Stimulated activated naive CD8-positive, alpha-beta T cell treated with anti-CD3 and anti-CD28 coated beads, Interleukin-15, amount 100 ng/mL, for 72 hours (primary cell): ENCODE data around the gene MYRIP.
"Not testable (repeated sequence)": the region's sequence is repeated elsewhere in the genome, so short reads cannot be mapped to it uniquely, and the experiment has no call there.

Source experiments
- ATAC-seq: fragments of 150-1000 bp; cut with Tn5 transposase; 2 replicates; pipeline ENCODE4 v1.10.0; 2021; ENCODE audit warnings: mild to moderate bottlenecking, moderate library complexity
- DNase-seq, 2 donors: peaks; one replicate each; pipeline ENCODE4 v3.0.0; 2021 to 2022
- H3K27ac Mint-ChIP-seq, 2 donors: one replicate each; pipeline ENCODE4 v1.8.0; 2022; ENCODE audit warnings: mild to moderate bottlenecking in 2 of 2, mixed read lengths in 2 of 2, moderate library complexity in 2 of 2
- H3K27me3 Mint-ChIP-seq: one replicate; pipeline ENCODE4 v1.8.0; 2022; ENCODE audit warnings: mixed read lengths
- H3K4me1 Mint-ChIP-seq: one replicate; pipeline ENCODE4 v1.8.0; 2022; ENCODE audit warnings: mild to moderate bottlenecking, mixed read lengths
- H3K4me3 Mint-ChIP-seq, 2 donors: one replicate each; pipeline ENCODE4 v1.8.0; 2022; ENCODE audit warnings: mild to moderate bottlenecking in 2 of 2, mixed read lengths in 2 of 2, moderate library complexity in 1 of 2
- H3K9me3 Mint-ChIP-seq, 2 donors: one replicate each; pipeline ENCODE4 v1.8.0; 2022; ENCODE audit warnings: mixed read lengths in 2 of 2

Gene MYRIP

GRCh38 chr3:39791603-39792002, 17.8 kb upstream of the MYRIP start:
- Mint-ChIP-seq H3K4me1 (no peaks in the 10 kb centered on the region), H3K27ac (no peak overlapping the region), H3K4me3 (no peak overlapping the region), H3K9me3 (no peaks in the 10 kb centered on the region), H3K27me3 (peaks cover 13% of the 10 kb centered on the region)
- DNase-seq: no peak
- ATAC-seq: no peak

- Mint-ChIP-seq H3K4me3 (no peak overlapping the region), H3K27me3 (peaks cover 14% of the 10 kb centered on the region), H3K27ac (no peak overlapping the region), H3K4me1 (no peaks in the 10 kb centered on the region), H3K9me3 (no peaks in the 10 kb centered on the region)
- DNase-seq (no peak), ATAC-seq (no peak)
Observed at GRCh38 chr3:39794880-39795279, 14.5 kb upstream of the MYRIP start.

- DNase-seq: no peak
- ATAC-seq: no peak
- Mint-ChIP-seq H3K27me3 (peaks cover 9% of the 10 kb centered on the region), H3K4me1 (no peaks in the 10 kb centered on the region), H3K4me3 (no peak overlapping the region), H3K27ac (no peak overlapping the region), H3K9me3 (peaks cover 0 to 7% of the 10 kb centered on the region in 2 donors)
Observed at GRCh38 chr3:39801216-39801615, 8.2 kb upstream of the MYRIP start.

- not testable (repeated sequence) for H3K27ac Mint-ChIP-seq, H3K9me3 Mint-ChIP-seq, H3K4me3 Mint-ChIP-seq, ATAC-seq, H3K4me1 Mint-ChIP-seq, DNase-seq
- peaks cover 17% of the 10 kb centered on the region for H3K27me3 Mint-ChIP-seq
Observed at GRCh38 chr3:39802486-39802885, 6.9 kb upstream of the MYRIP start.

DNA sequence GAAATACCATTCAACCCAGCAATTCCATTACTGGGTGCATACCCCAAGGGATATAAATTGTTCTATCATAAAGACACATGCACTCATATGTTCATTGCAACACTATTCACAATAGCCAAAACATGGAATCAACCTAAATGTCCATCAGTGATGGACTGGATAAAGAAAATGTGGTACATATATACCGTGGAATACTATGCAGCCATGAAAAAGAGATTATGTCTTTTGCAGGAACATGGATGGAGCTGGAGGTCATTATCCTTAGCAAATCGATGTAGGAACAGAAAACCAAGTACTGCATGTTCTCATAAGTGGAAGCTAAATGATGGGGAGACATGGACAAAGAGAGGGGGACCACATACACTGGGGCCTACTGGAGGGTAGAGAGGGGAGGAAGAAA, 5.5 kb upstream of the MYRIP start:
- no peak for ATAC-seq
- H3K27ac Mint-ChIP-seq: no peak overlapping the region
- H3K4me3 Mint-ChIP-seq: no peak overlapping the region
- H3K4me1 Mint-ChIP-seq: peaks cover 5% of the 10 kb centered on the region
- no peak for DNase-seq
- peaks cover 0 to 7% of the 10 kb centered on the region in 2 donors for H3K9me3 Mint-ChIP-seq
- peaks cover 32% of the 10 kb centered on the region for H3K27me3 Mint-ChIP-seq

- no peak overlapping the region for H3K4me3 Mint-ChIP-seq
- H3K27ac Mint-ChIP-seq: no peak overlapping the region
- peaks cover 10% of the 10 kb centered on the region for H3K4me1 Mint-ChIP-seq
- H3K9me3 Mint-ChIP-seq: peaks cover 0 to 7% of the 10 kb centered on the region in 2 donors
- ATAC-seq: no peak
- peaks cover 41% of the 10 kb centered on the region for H3K27me3 Mint-ChIP-seq
- no peak for DNase-seq
Observed at GRCh38 chr3:39804951-39805350, 4.5 kb upstream of the MYRIP start.

- no peak overlapping the region for H3K4me3 Mint-ChIP-seq
- H3K27me3 Mint-ChIP-seq: peaks cover 48% of the 10 kb centered on the region
- DNase-seq (no peak), ATAC-seq (no peak)
- peaks cover 0 to 7% of the 10 kb centered on the region in 2 donors for H3K9me3 Mint-ChIP-seq
- peak overlapping the region in 1 of 2 donors; percentile 60 for H3K27ac Mint-ChIP-seq
- H3K4me1 Mint-ChIP-seq: peaks cover 17% of the 10 kb centered on the region
Observed at GRCh38 chr3:39805650-39806049, 3.8 kb upstream of the MYRIP start.

GRCh38 chr3:39806820-39807219, 2.6 kb upstream of the MYRIP start:
- no peak for DNase-seq
- H3K4me1 Mint-ChIP-seq: peaks cover 19% of the 10 kb centered on the region
- H3K27me3 Mint-ChIP-seq: peaks cover 59% of the 10 kb centered on the region
- no peak for ATAC-seq
- H3K4me3 Mint-ChIP-seq: no peak overlapping the region
- no peak overlapping the region for H3K27ac Mint-ChIP-seq
- H3K9me3 Mint-ChIP-seq: peaks cover 0 to 7% of the 10 kb centered on the region in 2 donors

DNA sequence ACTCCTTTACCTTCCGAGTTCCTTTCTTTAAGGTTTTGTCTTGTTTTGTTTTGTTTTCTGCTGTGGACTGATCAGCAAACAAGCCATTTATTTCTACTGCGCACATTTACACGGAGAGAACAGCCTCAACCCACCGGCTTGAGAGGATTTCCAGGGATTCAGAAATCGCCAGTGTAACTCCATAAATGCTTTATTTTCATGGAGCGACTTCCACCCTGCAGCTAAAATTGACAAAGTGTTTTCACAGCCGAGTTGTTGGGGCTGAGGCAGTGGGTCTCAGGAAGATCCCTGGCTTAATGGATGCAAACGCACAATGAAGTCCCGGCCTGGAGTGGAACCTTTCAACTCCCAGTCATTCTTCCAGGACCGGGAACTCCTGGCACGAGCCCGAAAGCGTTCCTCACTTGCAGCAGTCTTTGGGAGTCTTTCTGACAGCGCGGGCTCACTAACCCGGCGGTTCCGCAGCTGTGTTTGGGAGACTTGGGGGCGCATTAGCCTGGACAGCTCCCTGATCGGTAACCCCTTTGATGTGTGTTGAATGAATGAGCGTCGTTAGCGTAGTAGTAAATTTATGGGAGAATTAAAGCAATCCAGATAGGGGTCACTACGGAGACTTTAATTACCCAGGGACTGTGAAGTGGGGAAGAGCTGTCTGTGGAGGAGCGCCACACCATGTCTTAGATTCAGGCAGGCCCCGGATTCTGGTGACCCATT, 785 bp upstream of the MYRIP start:
- peak; percentile 33 for ATAC-seq
- Mint-ChIP-seq H3K4me3 (peak overlapping the region; percentile 61 to 64), H3K9me3 (peaks cover 0 to 7% of the 10 kb centered on the region in 2 donors), H3K4me1 (peaks cover 19% of the 10 kb centered on the region), H3K27me3 (peaks cover 76% of the 10 kb centered on the region), H3K27ac (no peak overlapping the region)
- no peak for DNase-seq

DNA sequence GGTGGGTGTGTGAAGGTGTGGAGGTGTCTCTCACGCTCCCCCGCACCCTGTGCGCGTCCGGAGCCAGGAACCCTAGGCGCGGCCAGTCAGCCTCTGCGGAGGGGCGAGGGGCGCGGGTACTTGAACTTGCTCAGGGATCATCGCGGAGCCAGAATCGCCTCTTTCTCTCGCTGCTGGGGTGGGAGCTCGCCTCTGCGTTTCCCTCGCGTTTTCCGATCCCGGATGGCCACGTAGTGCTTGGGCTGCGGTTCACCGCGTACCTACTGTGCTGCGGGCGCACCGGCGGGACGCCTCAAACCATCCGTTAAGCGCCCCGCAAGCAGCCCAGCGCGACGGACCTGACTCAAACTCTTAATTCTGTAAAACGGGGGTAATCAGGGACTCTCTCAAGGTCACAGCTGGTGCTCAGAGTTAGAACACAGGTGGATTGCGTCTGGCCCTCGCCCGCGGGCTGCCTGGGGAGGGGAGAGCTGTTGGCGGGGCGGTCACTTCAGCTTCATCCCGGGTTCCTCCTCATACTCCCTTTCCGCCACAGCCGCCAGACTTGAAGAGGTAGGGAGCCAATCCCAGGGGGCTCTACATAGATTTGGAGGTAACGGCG, 686 bp downstream of the MYRIP start:
- ATAC-seq (peak; percentile 21), DNase-seq (no peak)
- Mint-ChIP-seq H3K9me3 (no peaks in the 10 kb centered on the region), H3K4me1 (peaks cover 19% of the 10 kb centered on the region), H3K27ac (peak overlapping the region in 1 of 2 donors; percentile 78), H3K4me3 (peak overlapping the region; percentile 74 to 83), H3K27me3 (peaks cover 81% of the 10 kb centered on the region)

GRCh38 chr3:39810647-39811161, 1.3 kb downstream of the MYRIP start:
- Mint-ChIP-seq H3K4me1 (peaks cover 19% of the 10 kb centered on the region), H3K9me3 (no peaks in the 10 kb centered on the region), H3K27me3 (peaks cover 86% of the 10 kb centered on the region), H3K27ac (no peak overlapping the region), H3K4me3 (peak overlapping the region; percentile 74 to 83)
- peak; percentile 49 for ATAC-seq
- DNase-seq: peak in 1 of 2 donors; percentile 20

DNA sequence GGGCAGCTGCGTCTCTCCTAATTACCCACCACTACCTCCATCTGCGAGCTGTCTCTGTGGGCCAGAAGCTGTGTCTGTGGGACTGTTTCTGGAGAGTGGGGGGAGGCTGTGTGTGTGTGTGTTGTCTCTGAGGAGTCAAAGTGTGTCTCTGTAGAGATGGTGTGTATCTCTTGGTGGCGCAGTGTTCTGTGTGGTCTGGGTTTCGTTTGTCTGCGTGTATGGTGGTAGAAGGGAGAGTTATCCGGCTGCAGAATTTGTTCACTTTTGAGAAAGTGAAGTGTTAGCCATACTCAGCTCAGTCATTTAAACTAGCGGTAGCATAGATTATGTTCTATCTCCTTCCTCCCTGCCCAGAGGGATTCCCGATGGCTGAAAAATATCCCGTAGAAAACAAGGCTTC, 2.2 kb downstream of the MYRIP start:
- Mint-ChIP-seq H3K4me1 (peaks cover 19% of the 10 kb centered on the region), H3K27me3 (peaks cover 78% of the 10 kb centered on the region), H3K27ac (no peak overlapping the region), H3K9me3 (no peaks in the 10 kb centered on the region), H3K4me3 (no peak overlapping the region)
- DNase-seq: no peak
- no peak for ATAC-seq

- DNase-seq: no peak
- no peak for ATAC-seq
- Mint-ChIP-seq H3K27ac (no peak overlapping the region), H3K27me3 (peaks cover 68% of the 10 kb centered on the region), H3K4me1 (peaks cover 19% of the 10 kb centered on the region), H3K9me3 (no peaks in the 10 kb centered on the region), H3K4me3 (no peak overlapping the region)
Observed at GRCh38 chr3:39812537-39812936, 3.1 kb downstream of the MYRIP start.

GRCh38 chr3:39814007-39814406, 4.6 kb downstream of the MYRIP start:
- no peak for DNase-seq
- no peak for ATAC-seq
- Mint-ChIP-seq H3K4me1 (peaks cover 14% of the 10 kb centered on the region), H3K4me3 (no peak overlapping the region), H3K27me3 (peaks cover 53% of the 10 kb centered on the region), H3K9me3 (no peaks in the 10 kb centered on the region), H3K27ac (no peak overlapping the region)

DNA sequence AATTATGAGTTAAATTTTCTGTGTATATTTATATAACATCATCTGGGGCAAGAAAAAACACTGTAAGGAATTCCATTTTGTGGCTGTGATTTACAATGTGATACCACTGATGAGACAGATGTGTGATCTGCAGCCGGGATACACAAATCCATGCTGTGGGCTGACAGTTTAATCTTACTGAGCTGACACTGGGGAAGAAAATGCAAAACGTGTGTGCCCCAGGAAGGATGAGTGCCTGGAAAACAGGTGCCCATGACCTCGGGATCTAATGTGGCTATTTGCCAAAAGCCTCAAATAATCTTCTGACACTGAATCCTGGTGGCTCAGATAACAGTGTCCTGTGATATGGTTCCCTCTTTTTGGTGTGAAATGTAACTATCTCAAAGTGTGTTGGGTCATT, 10.5 kb downstream of the MYRIP start:
- Mint-ChIP-seq H3K4me3 (no peak overlapping the region), H3K4me1 (no peaks in the 10 kb centered on the region)

DNA sequence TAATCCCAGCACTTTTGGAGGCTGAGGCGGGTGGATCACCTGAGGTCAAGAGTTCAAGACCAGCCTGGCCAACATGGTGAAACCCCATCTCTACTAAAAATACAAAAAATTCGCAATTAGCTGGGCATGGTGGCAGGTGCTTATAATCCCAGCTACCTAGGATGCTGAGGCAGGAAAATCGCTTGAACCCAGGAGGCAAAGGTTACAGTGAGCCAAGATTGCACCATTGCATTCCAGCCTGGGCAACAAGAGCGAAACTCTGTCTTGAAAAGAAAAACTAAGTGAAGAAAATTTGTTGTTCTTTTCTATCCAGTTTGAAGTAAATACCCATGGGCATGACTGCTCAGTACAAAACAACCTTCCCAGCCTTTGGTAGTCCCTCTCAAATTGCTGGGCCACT, 24.4 kb downstream of the MYRIP start:
- H3K9me3 Mint-ChIP-seq, H3K27ac Mint-ChIP-seq, H3K4me1 Mint-ChIP-seq, ATAC-seq, DNase-seq, H3K4me3 Mint-ChIP-seq: not testable (repeated sequence)
- H3K27me3 Mint-ChIP-seq: peaks cover 21% of the 10 kb centered on the region

More for the DNA sequence above, 10.5 kb downstream of the MYRIP start:
- ATAC-seq (no peak), DNase-seq (no peak)
- Mint-ChIP-seq H3K27me3 (peaks cover 7% of the 10 kb centered on the region), H3K9me3 (no peaks in the 10 kb centered on the region), H3K27ac (no peak overlapping the region)
